Skeletal muscle tissue (tissue), 4 donors: Measurements from ENCODE around the gene GRM8. TPM values are rescaled to one million over a fixed set of nuclear protein-coding genes. Genes with fewer than 3 reads are reported as not detected.

ENCODE experiments used
- H3K27ac ChIP-seq: one replicate; pipeline ENCODE4 v1.7.0; 2013; ENCODE audit warnings: mild to moderate bottlenecking, low read depth, low read length, inconsistent platforms
- H3K27me3 ChIP-seq, 3 donors: one replicate each; pipeline ENCODE4 v1.7.0; 2013; ENCODE audit warnings: low read length in 3 of 3; ENCODE audit not compliant: control insufficient read depth in 3 of 3, insufficient read depth in 3 of 3
- H3K36me3 ChIP-seq, 3 donors: one replicate each; pipeline ENCODE4 v1.7.0; 2013; ENCODE audit warnings: low read length in 3 of 3; ENCODE audit not compliant: control insufficient read depth in 3 of 3, insufficient read depth in 3 of 3
- H3K4me1 ChIP-seq, 3 donors: one replicate each; pipeline ENCODE4 v1.7.0; 2013; ENCODE audit warnings: low read length in 3 of 3, mild to moderate bottlenecking in 3 of 3; ENCODE audit not compliant: control insufficient read depth in 3 of 3, insufficient read depth in 3 of 3
- H3K4me3 ChIP-seq, 3 donors: one replicate each; pipeline ENCODE4 v1.7.0; 2013; ENCODE audit warnings: low read length in 3 of 3
- H3K9ac ChIP-seq, 3 donors: one replicate each; pipeline ENCODE4 v1.7.0; 2013; ENCODE audit warnings: low read length in 3 of 3, mild to moderate bottlenecking in 3 of 3, moderate library complexity in 2 of 3, low read depth in 1 of 3
- H3K9me3 ChIP-seq, 3 donors: one replicate each; pipeline ENCODE4 v1.7.0; 2013; ENCODE audit warnings: low read length in 3 of 3; ENCODE audit not compliant: control insufficient read depth in 3 of 3
- total RNA-seq: library from RNA; depleted of rRNA; stranded (reverse); fragments of >200 nt; gene quantifications from one replicate; pipeline ENCODE4 v1.2.3, GENCODE V29; 2014
- donor health status: Osteomylitis.

The GRM8 gene
- total RNA-seq, 1 donor from 2014 or later: not detected

DNA sequence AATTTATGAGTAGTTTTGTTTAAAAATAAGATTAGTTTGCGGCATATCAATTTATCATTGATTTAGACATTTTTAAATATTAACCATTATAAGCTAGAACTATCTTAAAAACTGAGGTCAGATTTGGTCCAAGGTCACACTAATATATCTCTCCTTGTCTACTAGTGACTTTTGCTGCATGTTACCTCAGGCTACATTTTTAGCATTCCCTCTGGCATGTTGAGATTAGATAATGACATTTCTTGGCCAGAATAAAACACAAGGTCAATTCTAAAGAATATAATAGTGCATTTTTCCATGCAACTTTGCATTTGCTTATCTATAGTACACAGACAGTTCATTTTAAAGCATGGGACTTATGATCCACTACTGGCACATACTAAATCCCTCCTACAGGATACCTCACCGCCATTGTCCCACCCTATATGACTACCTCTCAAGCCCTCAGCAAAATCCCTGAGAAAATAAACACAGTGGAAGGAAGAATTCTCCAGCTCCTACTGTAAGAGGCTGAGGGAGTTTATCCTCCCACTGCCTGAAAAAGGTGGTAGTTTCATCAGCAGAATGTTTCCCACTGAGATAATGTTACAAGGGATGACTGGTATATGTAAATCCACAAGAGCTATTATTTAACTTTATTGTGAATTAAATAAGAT, 816.4 kb downstream of the GRM8 start:
- no peaks in the 10 kb centered on the region for H3K9me3 ChIP-seq
- H3K27ac ChIP-seq: no peak overlapping the region
- H3K4me3 ChIP-seq: no peak overlapping the region
- no peak overlapping the region for H3K9ac ChIP-seq
- no peaks in the 10 kb centered on the region for H3K27me3 ChIP-seq
- no peaks in the 10 kb centered on the region for H3K4me1 ChIP-seq
- no peaks in the 10 kb centered on the region for H3K36me3 ChIP-seq

DNA sequence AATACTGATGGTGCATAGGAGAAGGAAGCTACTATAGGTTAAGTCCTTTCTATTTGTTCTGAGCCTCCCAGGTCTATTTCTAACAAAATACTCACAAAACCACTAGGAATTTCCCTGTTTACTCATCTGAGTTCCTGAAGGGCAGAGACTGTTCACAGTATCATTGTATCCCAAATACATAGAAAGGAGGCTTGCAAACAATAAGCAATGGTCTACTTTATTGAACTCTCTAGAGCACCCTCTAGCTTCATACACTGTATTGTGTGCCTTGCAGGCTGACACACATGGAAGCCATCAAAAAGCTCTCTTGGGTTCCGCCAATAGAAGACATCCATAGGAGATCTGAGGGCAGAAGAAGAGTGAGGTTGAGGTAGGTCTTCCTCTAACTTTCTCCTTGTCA, 826.1 kb downstream of the GRM8 start:
- Histone ChIP-seq H3K36me3 (no peaks in the 10 kb centered on the region), H3K27ac (no peak overlapping the region), H3K9me3 (no peaks in the 10 kb centered on the region), H3K4me3 (no peak overlapping the region), H3K4me1 (no peaks in the 10 kb centered on the region), H3K27me3 (no peaks in the 10 kb centered on the region), H3K9ac (no peak overlapping the region)

DNA sequence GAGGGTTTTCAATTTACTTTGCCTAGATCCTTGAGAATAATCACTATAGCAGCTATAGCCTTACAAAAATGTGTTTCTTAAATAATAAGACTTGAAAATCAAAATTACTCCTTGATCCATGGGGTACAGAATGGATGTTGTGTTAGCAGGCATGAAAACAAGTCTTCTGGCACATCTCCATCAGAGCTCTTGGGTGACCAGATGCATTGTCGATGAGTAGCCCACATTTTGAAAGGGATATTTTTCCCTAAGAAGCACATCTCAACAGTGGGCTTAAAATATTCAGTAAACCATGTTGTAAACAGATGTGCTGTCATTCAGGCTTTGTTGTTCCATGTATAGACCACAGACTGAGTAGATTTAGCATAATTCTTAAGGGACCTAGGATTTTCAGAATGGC, 827.8 kb downstream of the GRM8 start:
- no peak overlapping the region for H3K27ac ChIP-seq
- H3K9me3 ChIP-seq: no peaks in the 10 kb centered on the region
- H3K4me1 ChIP-seq: no peaks in the 10 kb centered on the region
- H3K36me3 ChIP-seq: no peaks in the 10 kb centered on the region
- no peak overlapping the region for H3K9ac ChIP-seq
- no peak overlapping the region for H3K4me3 ChIP-seq
- no peaks in the 10 kb centered on the region for H3K27me3 ChIP-seq

DNA sequence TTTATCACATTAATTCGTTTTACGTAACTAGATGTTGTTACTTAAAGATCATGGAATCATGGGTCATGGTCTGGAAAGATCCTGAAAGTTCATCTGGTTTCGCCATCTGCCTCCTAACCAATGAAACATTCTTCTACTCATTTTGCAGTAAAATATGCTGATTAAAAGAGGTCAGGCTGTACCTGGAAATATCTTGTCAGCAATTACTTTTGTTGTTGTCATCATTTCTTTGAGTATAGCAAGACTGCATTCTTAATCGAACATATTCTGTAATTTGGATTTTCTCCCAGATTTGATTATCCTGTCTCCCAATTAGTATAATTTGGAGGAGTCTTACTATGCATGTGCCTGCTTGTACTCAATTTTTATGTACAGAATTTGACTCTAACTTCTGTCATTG, 833.7 kb downstream of the GRM8 start:
- no peak overlapping the region for H3K27ac ChIP-seq
- no peaks in the 10 kb centered on the region for H3K27me3 ChIP-seq
- H3K4me1 ChIP-seq: no peaks in the 10 kb centered on the region
- H3K36me3 ChIP-seq: no peaks in the 10 kb centered on the region
- H3K9me3 ChIP-seq: no peaks in the 10 kb centered on the region
- H3K4me3 ChIP-seq: no peak overlapping the region
- H3K9ac ChIP-seq: no peak overlapping the region

DNA sequence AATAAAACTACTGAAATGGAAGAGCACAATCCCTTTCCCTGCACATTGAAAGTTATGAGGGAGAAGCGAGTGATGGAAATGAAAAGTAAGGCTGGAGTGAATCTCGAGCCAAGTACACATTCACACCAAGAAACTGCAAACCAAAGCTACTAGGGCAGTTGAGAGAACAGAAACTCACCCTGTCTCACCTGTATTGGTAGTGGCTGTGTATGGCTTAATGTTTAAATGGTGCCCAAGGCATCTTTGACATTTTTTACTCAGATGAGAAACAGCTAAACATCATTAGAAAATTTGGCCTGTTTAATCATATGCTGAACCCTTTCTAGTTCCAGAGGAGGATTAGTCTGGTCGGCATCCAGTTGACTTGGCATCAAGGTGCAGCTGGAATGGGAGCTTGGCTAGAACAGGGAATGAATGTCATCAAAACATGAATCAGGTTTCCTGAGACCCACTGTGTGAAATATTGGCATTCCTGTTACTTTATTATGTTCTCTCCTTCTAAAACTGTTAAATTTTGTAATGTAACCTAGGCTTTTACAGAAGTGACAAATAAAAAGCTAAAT, 840.8 kb downstream of the GRM8 start:
- no peaks in the 10 kb centered on the region for H3K4me1 ChIP-seq
- H3K9me3 ChIP-seq: no peaks in the 10 kb centered on the region
- H3K9ac ChIP-seq: no peak overlapping the region
- no peaks in the 10 kb centered on the region for H3K27me3 ChIP-seq
- H3K27ac ChIP-seq: no peak overlapping the region
- H3K4me3 ChIP-seq: no peak overlapping the region
- no peaks in the 10 kb centered on the region for H3K36me3 ChIP-seq

DNA sequence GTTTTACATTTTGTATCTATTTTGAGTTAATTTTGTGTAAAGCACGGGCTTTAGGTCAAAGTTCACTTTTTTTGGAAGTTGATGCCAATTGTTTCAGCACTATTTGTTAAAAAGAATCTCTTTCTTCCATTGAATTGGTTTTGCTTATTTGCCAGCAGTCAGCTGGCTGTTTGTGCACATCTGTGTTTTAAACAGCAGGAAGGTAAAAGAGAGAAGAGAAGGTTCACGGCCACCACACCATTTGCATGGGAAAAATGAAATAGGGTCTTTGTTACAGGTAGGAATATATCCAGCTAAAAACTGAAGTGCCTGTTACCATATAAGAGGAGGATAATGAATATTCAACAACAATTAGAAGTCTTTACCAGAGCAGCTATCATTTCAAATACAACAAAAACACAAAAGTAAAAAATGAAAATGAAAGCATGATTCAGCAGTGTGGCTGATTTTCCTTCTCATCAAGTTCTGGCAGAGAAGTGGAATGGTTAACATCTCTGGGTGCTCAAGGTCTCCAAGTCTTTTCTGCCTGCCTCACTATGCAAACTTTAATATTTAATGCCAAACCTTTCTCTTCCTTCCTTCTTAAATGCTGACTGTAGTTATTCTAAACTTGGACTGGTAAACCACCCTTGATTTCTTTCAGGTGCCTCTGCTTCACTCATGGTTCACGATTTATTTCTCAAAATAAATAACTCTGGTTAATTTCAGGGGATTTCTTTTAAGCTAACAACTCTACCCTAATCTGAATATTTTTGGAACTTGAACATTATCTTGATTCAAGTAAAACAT, 841.5 kb downstream of the GRM8 start:
- Histone ChIP-seq H3K36me3 (no peaks in the 10 kb centered on the region), H3K9me3 (no peaks in the 10 kb centered on the region), H3K9ac (no peak overlapping the region), H3K27ac (no peak overlapping the region), H3K27me3 (no peaks in the 10 kb centered on the region), H3K4me1 (no peaks in the 10 kb centered on the region), H3K4me3 (no peak overlapping the region)

DNA sequence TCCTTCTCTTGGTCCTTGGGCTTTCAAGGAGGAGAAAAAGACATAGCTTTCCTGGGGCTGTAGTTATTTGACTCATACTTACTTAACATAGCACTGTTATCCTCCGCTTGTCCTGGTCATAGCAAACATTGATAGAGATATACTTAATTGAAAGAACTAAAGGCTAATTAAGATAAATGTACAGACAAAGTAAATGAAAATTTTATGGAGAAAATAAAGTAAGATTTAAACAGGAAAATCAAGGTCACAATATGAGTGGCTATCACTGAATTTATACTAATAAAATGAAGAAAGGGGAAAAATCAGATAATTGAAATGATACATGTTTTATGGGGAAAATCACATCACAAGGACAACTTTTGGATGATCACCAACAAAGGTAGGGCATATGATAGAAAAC, 849.7 kb downstream of the GRM8 start:
- no peak overlapping the region for H3K4me3 ChIP-seq
- no peaks in the 10 kb centered on the region for H3K9me3 ChIP-seq
- no peak overlapping the region for H3K9ac ChIP-seq
- H3K27me3 ChIP-seq: no peaks in the 10 kb centered on the region
- H3K27ac ChIP-seq: no peak overlapping the region
- H3K36me3 ChIP-seq: no peaks in the 10 kb centered on the region
- no peaks in the 10 kb centered on the region for H3K4me1 ChIP-seq

DNA sequence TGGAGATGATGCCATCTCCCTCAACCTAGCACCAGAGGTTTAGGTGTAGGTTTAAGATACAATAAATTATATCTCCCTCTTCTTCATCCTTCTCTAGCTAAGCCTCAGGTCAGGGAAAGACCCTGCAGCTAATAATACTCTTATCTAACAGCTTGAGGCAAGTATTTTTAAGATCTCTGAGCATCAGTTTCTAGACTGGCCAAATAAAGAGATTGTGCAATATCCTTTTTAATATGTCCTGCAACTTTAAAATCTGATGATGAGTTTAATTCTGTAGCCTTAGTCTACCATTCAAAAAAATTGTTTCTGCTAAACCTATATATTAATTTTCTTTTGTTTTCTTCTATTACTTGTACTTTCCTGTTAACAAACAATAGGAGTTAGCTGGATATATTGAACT, 850.8 kb downstream of the GRM8 start:
- H3K27me3 ChIP-seq: no peaks in the 10 kb centered on the region
- H3K9me3 ChIP-seq: no peaks in the 10 kb centered on the region
- no peaks in the 10 kb centered on the region for H3K4me1 ChIP-seq
- no peak overlapping the region for H3K4me3 ChIP-seq
- H3K9ac ChIP-seq: no peak overlapping the region
- no peaks in the 10 kb centered on the region for H3K36me3 ChIP-seq
- H3K27ac ChIP-seq: no peak overlapping the region

DNA sequence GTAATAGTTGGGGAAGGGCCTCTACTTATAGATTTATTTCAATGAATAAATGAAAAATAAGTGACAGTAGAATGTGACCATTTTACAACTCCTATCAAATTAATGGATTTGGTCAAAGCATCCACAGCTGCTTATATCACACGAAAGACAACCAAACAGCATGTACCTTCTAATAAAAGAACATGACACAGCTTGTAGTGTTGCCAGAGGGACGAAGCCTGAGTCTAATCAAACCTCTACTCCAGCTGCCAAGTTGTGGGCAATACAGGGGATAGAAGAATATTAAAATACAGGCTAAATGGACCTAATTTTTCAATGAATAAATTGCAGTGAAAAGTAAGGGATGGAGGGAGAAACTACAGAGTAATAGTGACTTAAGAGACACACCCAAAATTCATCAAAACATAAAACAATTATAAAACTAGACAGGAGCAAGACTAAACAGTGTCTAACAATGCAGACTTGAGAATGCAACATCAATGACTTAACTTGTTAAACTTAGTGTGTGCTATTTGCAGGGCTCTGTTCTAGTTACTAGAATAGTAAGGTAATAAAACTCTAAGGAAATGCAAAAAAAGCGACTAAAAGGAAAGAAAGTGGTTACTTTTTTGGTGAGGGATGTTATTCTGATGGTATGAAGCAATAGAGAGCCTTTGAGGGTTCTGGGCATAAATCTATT, 853.8 kb downstream of the GRM8 start:
- Histone ChIP-seq H3K27me3 (no peaks in the 10 kb centered on the region), H3K27ac (no peak overlapping the region), H3K4me1 (no peaks in the 10 kb centered on the region), H3K9ac (no peak overlapping the region), H3K9me3 (no peaks in the 10 kb centered on the region), H3K4me3 (no peak overlapping the region), H3K36me3 (no peaks in the 10 kb centered on the region)

DNA sequence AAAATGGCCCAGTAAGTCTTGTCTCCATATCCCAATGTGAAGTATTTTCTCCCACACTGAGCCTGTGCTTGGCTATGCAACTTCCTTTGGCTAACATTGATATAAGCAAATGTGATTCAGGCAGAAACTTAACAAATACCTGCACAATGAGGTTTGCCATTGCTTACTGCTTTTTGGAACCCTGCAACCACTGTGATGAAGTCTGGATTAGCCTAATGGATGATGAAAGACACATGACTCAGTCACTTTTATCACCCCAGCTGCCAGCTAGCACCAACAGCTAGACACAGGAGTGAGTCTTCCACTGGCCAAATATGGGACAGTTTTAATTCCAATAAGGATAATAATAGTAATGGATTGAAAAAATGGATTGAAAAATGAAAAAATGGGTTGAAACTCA, 854.5 kb downstream of the GRM8 start:
- Histone ChIP-seq H3K27me3 (no peaks in the 10 kb centered on the region), H3K36me3 (no peaks in the 10 kb centered on the region), H3K9me3 (no peaks in the 10 kb centered on the region), H3K27ac (no peak overlapping the region), H3K4me3 (no peak overlapping the region), H3K9ac (no peak overlapping the region), H3K4me1 (no peaks in the 10 kb centered on the region)
